Neutrophil (primary cell): ENCODE measurements around the gene TBATA.

Experiments
- H3K27ac ChIP-seq: fragments of 200-600 bp; sonication (generic); 2 replicates; pipeline ENCODE4 v1.5.1; 2016; ENCODE audit warnings: mild to moderate bottlenecking, moderate library complexity
- H3K27me3 ChIP-seq: fragments of 200-600 bp; sonication (generic); 2 replicates; pipeline ENCODE4 v1.6.0; 2016; ENCODE audit warnings: mild to moderate bottlenecking
- H3K36me3 ChIP-seq: fragments of 200-600 bp; sonication (generic); 2 replicates; pipeline ENCODE4 v1.5.1; 2017
- H3K4me1 ChIP-seq, 2 experiments: fragments of 200-600 bp in 1 of 2; sonication (generic) in 1 of 2; 1 replicate in 1 of 2; 2 replicates in 1 of 2; pipeline versions ENCODE4 v1.5.1 to v1.6.1; 2013 to 2016; ENCODE audit warnings: low read depth in 1 of 2, low read length in 1 of 2, mild to moderate bottlenecking in 1 of 2, moderate library complexity in 1 of 2; ENCODE audit not compliant: control insufficient read depth in 1 of 2, insufficient read depth in 1 of 2
- H3K4me3 ChIP-seq, 2 experiments: fragments of 200-600 bp in 1 of 2; sonication (generic) in 1 of 2; 1 replicate in 1 of 2; 2 replicates in 1 of 2; pipeline ENCODE4 v1.5.1; 2013 to 2016; ENCODE audit warnings: low read depth in 1 of 2, low read length in 1 of 2, mild to moderate bottlenecking in 1 of 2, moderate library complexity in 1 of 2
- H3K9me3 ChIP-seq: fragments of 200-600 bp; sonication (generic); 2 replicates; pipeline ENCODE4 v1.5.1; 2016
- CTCF ChIP-seq: fragments of 200-600 bp; sonication (generic); IDR thresholded peaks from 2 replicates; pipeline ENCODE4 v1.5.1; 2016; ENCODE audit warnings: antibody characterized with exemption

The TBATA gene

GRCh38 chr10:70806841-70807240, 21.7 kb upstream of the TBATA start:
- no peaks in the 10 kb centered on the region for H3K4me1 ChIP-seq
- H3K9me3 ChIP-seq, result no peaks in the 10 kb centered on the region
- no peak overlapping the region for H3K4me3 ChIP-seq
- peaks cover 11% of the 10 kb centered on the region for H3K27me3 ChIP-seq
- no peak overlapping the region for H3K27ac ChIP-seq
- H3K36me3 ChIP-seq, result no peaks in the 10 kb centered on the region
- no peak for TF ChIP-seq CTCF

- no peak for TF ChIP-seq CTCF
- no peak overlapping the region for H3K27ac ChIP-seq
- no peaks in the 10 kb centered on the region for H3K36me3 ChIP-seq
- H3K4me1 ChIP-seq, result no peaks in the 10 kb centered on the region
- H3K9me3 ChIP-seq, result no peaks in the 10 kb centered on the region
- H3K4me3 ChIP-seq, result no peak overlapping the region
- H3K27me3 ChIP-seq, result peaks cover 11% of the 10 kb centered on the region
Measured at GRCh38 chr10:70805619-70806215, 20.5 kb upstream of the TBATA start.

GRCh38 chr10:70804421-70804808, 19.2 kb upstream of the TBATA start:
- Histone ChIP-seq H3K27ac (no peak overlapping the region), H3K9me3 (no peaks in the 10 kb centered on the region), H3K4me1 (no peaks in the 10 kb centered on the region), H3K36me3 (no peaks in the 10 kb centered on the region), H3K27me3 (peaks cover 20% of the 10 kb centered on the region), H3K4me3 (no peak overlapping the region)
- no peak for TF ChIP-seq CTCF

GRCh38 chr10:70803775-70804420, 18.7 kb upstream of the TBATA start:
- Histone ChIP-seq H3K27me3 (peaks cover 23% of the 10 kb centered on the region), H3K4me3 (no peak overlapping the region), H3K4me1 (no peaks in the 10 kb centered on the region), H3K27ac (no peak overlapping the region), H3K9me3 (no peaks in the 10 kb centered on the region), H3K36me3 (no peaks in the 10 kb centered on the region)
- no peak for TF ChIP-seq CTCF

GRCh38 chr10:70801854-70802253, 16.7 kb upstream of the TBATA start:
- H3K27me3 ChIP-seq, result peaks cover 26% of the 10 kb centered on the region
- no peaks in the 10 kb centered on the region for H3K4me1 ChIP-seq
- H3K27ac ChIP-seq, result no peak overlapping the region
- H3K9me3 ChIP-seq, result no peaks in the 10 kb centered on the region
- TF ChIP-seq CTCF, result no peak
- H3K4me3 ChIP-seq, result no peak overlapping the region
- H3K36me3 ChIP-seq, result no peaks in the 10 kb centered on the region
